ENCODE measurements around the gene BRSK2. TPM values are rescaled to one million over a fixed set of nuclear protein-coding genes. Genes with fewer than 3 reads are reported as not detected.

Gene BRSK2
- total RNA-seq, 1 donor from 2014 or later, result 0.52 TPM

DNA sequence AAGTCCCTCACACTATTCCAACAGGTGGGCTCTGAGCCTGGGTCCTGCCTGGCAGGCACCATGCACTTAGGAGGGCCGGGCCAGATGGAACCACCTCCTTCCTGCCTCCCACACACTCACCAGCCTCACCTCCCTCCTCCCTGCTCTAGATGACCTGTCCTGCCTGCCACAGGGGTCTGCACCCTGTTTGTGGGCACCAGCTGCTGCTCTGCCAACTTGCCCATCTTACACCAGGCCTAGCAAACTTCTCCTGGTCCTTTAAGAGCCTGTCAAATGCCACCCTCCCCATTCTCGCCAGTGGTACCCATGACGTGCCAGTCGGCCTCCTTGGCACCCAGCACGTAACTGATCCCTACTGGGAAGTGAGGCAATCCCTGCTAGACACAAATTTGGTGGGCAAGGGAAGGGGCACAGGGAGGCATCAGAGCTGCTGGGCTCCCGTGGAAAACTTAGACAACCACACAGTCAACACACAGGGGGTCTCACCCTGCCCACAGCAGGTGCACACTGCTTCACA lies 93.8 kb downstream of the BRSK2 start:
- intact Hi-C loops (cut with micrococcal nuclease), result no loop called here
- H3K4me1 ChIP-seq, result peaks cover 93% of the 10 kb centered on the region
- peak overlapping the region; percentile 46 for H3K27ac ChIP-seq (replicated peaks)
- H3K9me3 ChIP-seq (replicated peaks), result no peaks in the 10 kb centered on the region
- H3K27me3 ChIP-seq (ENCODE audit: low read depth), result no peaks in the 10 kb centered on the region
- peak; percentile 15 for DNase-seq
- peaks cover 24% of the 10 kb centered on the region for H3K36me3 ChIP-seq
- no peak overlapping the region for H3K4me3 ChIP-seq
- TF ChIP-seq, protein P1, sequence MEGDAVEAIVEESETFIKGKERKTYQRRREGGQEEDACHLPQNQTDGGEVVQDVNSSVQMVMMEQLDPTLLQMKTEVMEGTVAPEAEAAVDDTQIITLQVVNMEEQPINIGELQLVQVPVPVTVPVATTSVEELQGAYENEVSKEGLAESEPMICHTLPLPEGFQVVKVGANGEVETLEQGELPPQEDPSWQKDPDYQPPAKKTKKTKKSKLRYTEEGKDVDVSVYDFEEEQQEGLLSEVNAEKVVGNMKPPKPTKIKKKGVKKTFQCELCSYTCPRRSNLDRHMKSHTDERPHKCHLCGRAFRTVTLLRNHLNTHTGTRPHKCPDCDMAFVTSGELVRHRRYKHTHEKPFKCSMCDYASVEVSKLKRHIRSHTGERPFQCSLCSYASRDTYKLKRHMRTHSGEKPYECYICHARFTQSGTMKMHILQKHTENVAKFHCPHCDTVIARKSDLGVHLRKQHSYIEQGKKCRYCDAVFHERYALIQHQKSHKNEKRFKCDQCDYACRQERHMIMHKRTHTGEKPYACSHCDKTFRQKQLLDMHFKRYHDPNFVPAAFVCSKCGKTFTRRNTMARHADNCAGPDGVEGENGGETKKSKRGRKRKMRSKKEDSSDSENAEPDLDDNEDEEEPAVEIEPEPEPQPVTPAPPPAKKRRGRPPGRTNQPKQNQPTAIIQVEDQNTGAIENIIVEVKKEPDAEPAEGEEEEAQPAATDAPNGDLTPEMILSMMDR (IDR thresholded peaks at IDR 0.05; ENCODE audit: borderline replicate concordance), result no peak

DNA sequence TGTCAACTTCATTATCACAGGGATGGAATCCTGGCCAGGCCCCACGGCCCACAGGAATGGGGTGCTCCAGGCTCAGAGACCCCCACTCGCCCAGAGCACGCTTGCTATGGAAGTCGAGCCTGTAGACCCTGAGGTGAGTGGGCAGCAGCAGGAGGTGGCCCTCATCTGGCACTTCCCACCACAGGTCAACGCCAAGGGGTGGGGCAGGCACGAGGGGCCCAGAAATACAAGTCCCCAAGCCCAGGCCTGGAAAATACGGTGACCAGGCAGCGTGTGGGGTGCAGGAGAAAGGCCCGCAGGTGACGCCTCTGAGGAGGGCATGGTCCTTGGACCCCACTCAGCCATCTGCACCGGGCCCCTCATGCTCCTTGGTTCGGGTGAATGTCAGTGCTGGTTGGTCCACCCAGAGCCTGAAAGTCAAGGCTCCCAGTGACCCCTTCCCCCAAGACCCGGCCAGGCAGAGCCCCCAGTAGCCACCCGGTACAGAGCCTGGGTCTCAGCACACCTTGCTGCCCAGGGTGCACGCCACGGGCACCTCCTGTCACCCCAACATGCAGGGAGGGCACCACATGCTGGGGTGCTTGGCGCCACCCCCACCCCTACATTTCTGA lies 94.4 kb downstream of the BRSK2 start:
- intact Hi-C loops (cut with micrococcal nuclease), result no loop called here
- Histone ChIP-seq H3K36me3 (peaks cover 17% of the 10 kb centered on the region), H3K27me3 (ENCODE audit: low read depth) (no peaks in the 10 kb centered on the region), H3K9me3 (replicated peaks) (no peaks in the 10 kb centered on the region), H3K4me3 (no peak overlapping the region), H3K27ac (replicated peaks) (peak overlapping the region; percentile 61), H3K4me1 (peaks cover 91% of the 10 kb centered on the region)
- TF ChIP-seq, protein P1 (IDR thresholded peaks at IDR 0.05; ENCODE audit: borderline replicate concordance), result no peak
- peak; percentile 8 for DNase-seq

DNA sequence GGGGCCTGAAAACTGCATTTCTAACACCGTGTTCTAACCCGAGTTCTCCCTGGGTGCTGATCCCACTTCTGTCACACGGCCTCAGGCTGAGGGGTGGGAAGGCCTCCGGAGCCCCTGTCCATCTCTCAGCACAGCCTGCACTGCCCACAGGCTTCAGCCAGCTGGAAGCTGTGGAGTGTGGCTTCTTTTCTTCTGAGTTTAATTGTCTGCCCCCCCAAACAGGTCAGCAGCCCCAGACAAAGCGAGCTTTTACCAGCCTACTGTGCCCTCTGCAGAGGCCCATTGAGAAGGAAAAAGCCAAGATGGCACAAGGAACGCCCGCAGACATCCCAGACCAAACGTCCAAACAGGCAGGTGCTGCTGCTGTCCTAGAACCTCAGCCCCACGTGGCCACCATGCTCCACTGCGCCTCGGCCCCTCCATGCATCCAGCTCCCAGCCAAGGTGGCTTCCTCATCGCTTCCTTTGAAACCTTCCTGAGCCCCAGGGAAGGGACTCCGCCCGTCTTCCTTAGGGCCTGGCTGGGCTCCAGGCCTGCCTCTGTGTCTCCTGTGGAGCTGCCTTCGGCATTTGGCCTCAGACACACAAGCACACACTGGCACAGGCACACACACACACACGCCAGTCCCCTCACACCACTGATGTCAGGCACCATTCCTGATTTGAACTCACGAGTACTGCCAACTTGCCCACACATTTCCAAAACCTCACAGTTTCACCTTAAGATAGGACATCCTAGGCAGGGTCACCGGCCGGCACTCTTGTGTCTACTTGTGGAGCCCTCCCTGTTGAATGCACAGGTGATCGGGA lies 95.2 kb downstream of the BRSK2 start:
- Histone ChIP-seq H3K27ac (replicated peaks) (peak overlapping the region; percentile 61), H3K4me1 (peaks cover 91% of the 10 kb centered on the region), H3K9me3 (replicated peaks) (no peaks in the 10 kb centered on the region), H3K27me3 (ENCODE audit: low read depth) (no peaks in the 10 kb centered on the region), H3K36me3 (peaks cover 10% of the 10 kb centered on the region), H3K4me3 (peak overlapping the region; percentile 54)
- TF ChIP-seq, protein P1 (IDR thresholded peaks at IDR 0.05; ENCODE audit: borderline replicate concordance), result peak; percentile 25
- intact Hi-C loops (cut with micrococcal nuclease), result no loop called here
- peak; percentile 33 for DNase-seq

DNA sequence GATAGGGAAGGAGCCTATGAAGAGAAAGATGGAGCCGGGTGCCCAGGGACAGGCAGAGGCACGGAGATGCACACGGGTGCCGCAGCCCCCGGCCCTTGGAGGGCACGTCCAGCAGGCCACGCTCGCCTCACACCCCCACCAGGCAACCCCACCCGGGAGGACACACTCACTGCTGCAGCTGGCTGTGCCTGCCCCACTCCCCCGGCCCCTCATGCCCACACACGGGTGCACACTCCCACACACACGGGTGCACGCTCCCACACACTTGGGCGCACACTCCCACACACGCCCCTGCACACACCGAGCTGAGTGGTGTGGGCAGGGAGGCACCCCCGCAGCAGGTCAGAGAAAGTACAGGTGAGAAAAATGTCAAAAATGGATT lies 95.8 kb downstream of the BRSK2 start:
- H3K4me1 ChIP-seq, result peaks cover 90% of the 10 kb centered on the region
- intact Hi-C loops (cut with micrococcal nuclease), result no loop called here
- no peaks in the 10 kb centered on the region for H3K9me3 ChIP-seq (replicated peaks)
- peak overlapping the region; percentile 54 for H3K4me3 ChIP-seq
- DNase-seq, result peak; percentile 14
- H3K36me3 ChIP-seq, result peaks cover 4% of the 10 kb centered on the region
- no peaks in the 10 kb centered on the region for H3K27me3 ChIP-seq (ENCODE audit: low read depth)
- TF ChIP-seq, protein P1 (IDR thresholded peaks at IDR 0.05; ENCODE audit: borderline replicate concordance), result no peak
- H3K27ac ChIP-seq (replicated peaks), result peak overlapping the region; percentile 61

DNA sequence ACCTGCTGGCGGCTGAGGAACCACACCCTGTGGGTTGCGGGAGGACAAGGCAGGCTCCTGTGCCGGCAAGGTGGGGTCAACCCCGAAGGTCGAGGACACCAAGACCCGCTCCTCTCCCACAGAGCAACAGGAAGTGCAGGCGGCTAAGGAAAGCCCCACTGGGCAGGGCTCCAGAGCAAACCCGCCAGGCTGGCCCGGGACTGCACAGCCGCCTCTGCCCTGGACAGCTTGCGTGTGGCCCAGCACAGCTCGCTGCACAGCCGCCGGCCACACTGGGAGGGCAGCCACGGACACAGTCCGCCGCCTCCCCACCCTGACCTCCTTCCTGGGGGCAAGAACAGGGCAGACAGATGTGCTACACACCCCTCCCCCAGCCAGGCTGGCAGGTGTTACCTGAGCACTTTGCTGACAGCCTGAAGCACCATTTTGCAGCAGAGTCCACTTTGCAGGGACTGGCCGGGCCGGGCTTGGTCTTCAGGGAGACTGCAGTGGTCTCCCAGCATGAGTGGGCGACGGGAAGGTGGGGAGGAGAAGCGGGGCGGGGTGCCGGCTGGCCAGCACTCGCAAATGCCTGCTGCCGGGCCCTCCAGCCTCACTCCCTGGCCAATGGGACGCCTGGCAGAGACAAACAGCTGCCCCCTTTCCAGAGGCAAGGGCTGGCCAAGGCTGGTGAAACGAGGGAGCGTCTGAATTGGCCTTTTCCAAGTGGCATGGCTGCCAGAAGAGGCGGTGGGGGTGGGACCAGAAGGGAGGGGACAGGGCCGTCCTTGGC lies 96.5 kb downstream of the BRSK2 start, which contains the start of gene MOB2:
MOB2 (minus strand) TSS at position 726 of the 772 bp plus-strand sequence; CDS start at position 503, 223 bp downstream.
- intact Hi-C loops (cut with micrococcal nuclease), result no loop called here
- H3K4me1 ChIP-seq, result peaks cover 85% of the 10 kb centered on the region
- H3K27me3 ChIP-seq (ENCODE audit: low read depth), result no peaks in the 10 kb centered on the region
- TF ChIP-seq, protein P1 (IDR thresholded peaks at IDR 0.05; ENCODE audit: borderline replicate concordance), result no peak
- H3K27ac ChIP-seq (replicated peaks), result peak within 1 kb of the TSS; percentile 61
- no peaks in the 10 kb centered on the region for H3K9me3 ChIP-seq (replicated peaks)
- H3K4me3 ChIP-seq, result peak within 1 kb of the TSS; percentile 54
- no peaks in the 10 kb centered on the region for H3K36me3 ChIP-seq
- peak; percentile 32 for DNase-seq
